Lung (tissue), 12 donors: Measurements from ENCODE around the gene RASGEF1C. TPM values are rescaled to one million over a fixed set of nuclear protein-coding genes. Genes with fewer than 3 reads are reported as not detected.
A peak's percentile ranks its signal among the peaks of the same experiment; 100 is the strongest.

ENCODE experiments used
- ATAC-seq: fragments of 200-7000 bp; cut with Tn5 transposase; one replicate; pipeline ENCODE4 v1.9.1; 2020; ENCODE audit warnings: moderate number of reproducible peaks; ENCODE audit not compliant: insufficient read depth, low FRiP score
- DNase-seq, 3 donors: peaks; one replicate each; pipeline ENCODE4 v3.0.0-alpha.2; 2013 to 2017
- H3K27ac ChIP-seq, 2 donors: one replicate each; pipeline ENCODE4 v1.5.1; 2013; ENCODE audit warnings: mild to moderate bottlenecking in 2 of 2, moderate library complexity in 2 of 2, control low read depth in 1 of 2, inconsistent platforms in 1 of 2, low read depth in 1 of 2, low read length in 1 of 2
- H3K27me3 ChIP-seq, 3 donors: one replicate each; pipeline ENCODE4 v1.5.1; 2013; ENCODE audit warnings: low read length in 2 of 3; ENCODE audit not compliant: control insufficient read depth in 3 of 3, insufficient read depth in 3 of 3
- H3K36me3 ChIP-seq, 4 donors: one replicate each; pipeline ENCODE4 v1.5.1; 2013; ENCODE audit warnings: low read length in 4 of 4, mild to moderate bottlenecking in 1 of 4, moderate library complexity in 1 of 4; ENCODE audit not compliant: control insufficient read depth in 4 of 4, insufficient read depth in 4 of 4
- H3K4me1 ChIP-seq, 5 donors: one replicate each; pipeline ENCODE4 v1.5.1; 2013; ENCODE audit warnings: low read length in 5 of 5, mild to moderate bottlenecking in 2 of 5, moderate library complexity in 1 of 5; ENCODE audit not compliant: control insufficient read depth in 5 of 5, insufficient read depth in 5 of 5
- H3K4me3 ChIP-seq: one replicate; pipeline ENCODE4 v1.5.1; 2013; ENCODE audit warnings: mild to moderate bottlenecking, control low read depth, moderate library complexity
- H3K9ac ChIP-seq, 2 donors: one replicate each; pipeline ENCODE4 v1.5.1; 2013; ENCODE audit warnings: low read length in 2 of 2, control low read depth in 1 of 2; ENCODE audit not compliant: insufficient read depth in 1 of 2
- H3K9me3 ChIP-seq, 4 donors: one replicate each; pipeline ENCODE4 v1.5.1; 2013; ENCODE audit warnings: low read length in 3 of 4, mild to moderate bottlenecking in 1 of 4, moderate library complexity in 1 of 4; ENCODE audit not compliant: control insufficient read depth in 4 of 4, insufficient read depth in 3 of 4
- CTCF ChIP-seq: IDR thresholded peaks from 2 replicates; pipeline ENCODE4 v1.5.1; 2012; ENCODE audit warnings: mild to moderate bottlenecking; ENCODE audit errors: control extremely low read depth, extremely low read depth
- WGBS, 2 donors: extraction: QIAGEN DNeasy Blood & Tissue Kit; methylation state at CpG; one replicate each; pipeline ENCODE4 v1.1.7; 2013; 5-methylcytosine and 5-hydroxymethylcytosine counted together
- polyA plus RNA-seq, 2 donors: library from polyadenylated mRNA; stranded (reverse); fragments of 200-250 nt; gene quantifications; one replicate each; pipeline ENCODE4 v1.2.1, GENCODE V29; 2013
- total RNA-seq, 2 donors: library from RNA; depleted of rRNA in 1 of 2; stranded (reverse); fragments of >200 nt in 1 of 2; gene quantifications; one replicate each; pipeline ENCODE4 v1.2.1, GENCODE V29; 2014 to 2021
- donor health status: control.
- donor health status: control.
- donor health status: Bipolar disorder and iron deficiency.
- donor health status: healthy.
- donor health status: DM: yes; HTN: yes; CAD: no.

RASGEF1C gene
- total and polyA plus RNA-seq, 4 donors: 0.03 to 0.31 TPM; not detected in 2

- Histone ChIP-seq H3K4me3 (no peak overlapping the region), H3K9me3 (peaks cover 0 to 5% (median 0%) of the 10 kb centered on the region in 4 donors), H3K4me1 (peaks cover 0 to 19% (median 2%) of the 10 kb centered on the region in 5 donors), H3K27me3 (peaks cover 0 to 5% (median 0%) of the 10 kb centered on the region in 3 donors), H3K27ac (no peak overlapping the region), H3K36me3 (no peaks in the 10 kb centered on the region), H3K9ac (no peak overlapping the region)
- no peak for ATAC-seq
- TF ChIP-seq CTCF: no peak
- peak in 1 of 3 donors; percentile 38 for DNase-seq
- WGBS, 2 donors: 63 to 79% methylated on average over 20 to 23 of the region's 23 CpGs
Measured at GRCh38 chr5:180169248-180170105, 39.5 kb downstream of the RASGEF1C start.

- no peak overlapping the region for H3K4me3 ChIP-seq
- H3K4me1 ChIP-seq: peaks cover 0 to 14% (median 2%) of the 10 kb centered on the region in 5 donors
- DNase-seq (no peak), ATAC-seq (no peak)
- no peak overlapping the region for H3K27ac ChIP-seq
- 78 to 84% methylated on average over 6 of the region's 6 CpGs for WGBS, 2 donors
- H3K27me3 ChIP-seq: peaks cover 0 to 5% (median 0%) of the 10 kb centered on the region in 3 donors
- H3K9me3 ChIP-seq: peaks cover 0 to 3% (median 0%) of the 10 kb centered on the region in 4 donors
- H3K9ac ChIP-seq: no peak overlapping the region
- H3K36me3 ChIP-seq: no peaks in the 10 kb centered on the region
- no peak for TF ChIP-seq CTCF
Measured at GRCh38 chr5:180168758-180169157, 40.3 kb downstream of the RASGEF1C start.

- TF ChIP-seq CTCF: no peak
- Histone ChIP-seq H3K4me3 (no peak overlapping the region), H3K36me3 (no peaks in the 10 kb centered on the region), H3K4me1 (peaks cover 0 to 14% (median 2%) of the 10 kb centered on the region in 5 donors), H3K9ac (no peak overlapping the region), H3K27me3 (no peaks in the 10 kb centered on the region), H3K27ac (no peak overlapping the region), H3K9me3 (peaks cover 0 to 6% (median 0%) of the 10 kb centered on the region in 4 donors)
- ATAC-seq (no peak), DNase-seq (no peak)
- 58% methylated on average over 2 of the region's 2 CpGs for WGBS, 2 donors
Measured at GRCh38 chr5:180166176-180166575, 42.8 kb downstream of the RASGEF1C start.
